Activated CD8-positive, alpha-beta memory T cell treated with anti-CD3 and anti-CD28 coated beads, Interleukin-2, amount 50 U/mL, for 1 hour (primary cell): Measurements from ENCODE around the gene SUSD1.

Experiments used
- DNase-seq: peaks from one replicate; pipeline ENCODE4 v3.0.0-alpha.2; 2020; ENCODE audit errors: extremely low read depth

SUSD1 gene

GRCh38 chr9:112065806-112066606, 109.1 kb downstream of the SUSD1 start:
- DNase-seq, result no peak

- no peak for DNase-seq
Observed at GRCh38 chr9:112064871-112065270, 110.2 kb downstream of the SUSD1 start.

- DNase-seq, result no peak
Observed at GRCh38 chr9:112063586-112063985, 111.5 kb downstream of the SUSD1 start.

- DNase-seq, result no peak
Observed at GRCh38 chr9:112063151-112063550, 111.9 kb downstream of the SUSD1 start.

GRCh38 chr9:112061152-112061740, 113.9 kb downstream of the SUSD1 start:
- no peak for DNase-seq

GRCh38 chr9:112059966-112060320, 115.2 kb downstream of the SUSD1 start:
- no peak for DNase-seq

- no peak for DNase-seq
Observed at GRCh38 chr9:112059145-112059965, 115.7 kb downstream of the SUSD1 start.

GRCh38 chr9:112056996-112057395, 118.1 kb downstream of the SUSD1 start:
- DNase-seq, result no peak

GRCh38 chr9:112054916-112055315, 120.2 kb downstream of the SUSD1 start:
- DNase-seq, result no peak

GRCh38 chr9:112051812-112052211, 123.3 kb downstream of the SUSD1 start:
- DNase-seq, result no peak

- DNase-seq, result no peak
Observed at GRCh38 chr9:112050544-112051475, 124.3 kb downstream of the SUSD1 start.

- no peak for DNase-seq
Observed at GRCh38 chr9:112049811-112050516, 125.1 kb downstream of the SUSD1 start.

GRCh38 chr9:112048924-112049691, 126.0 kb downstream of the SUSD1 start:
- DNase-seq, result no peak

- DNase-seq, result no peak
Observed at GRCh38 chr9:112047538-112048066, 127.5 kb downstream of the SUSD1 start.

- DNase-seq, result no peak
Observed at GRCh38 chr9:112046181-112046580, 128.9 kb downstream of the SUSD1 start.

GRCh38 chr9:112044881-112045280, 130.2 kb downstream of the SUSD1 start:
- no peak for DNase-seq

- no peak for DNase-seq
Observed at GRCh38 chr9:112044186-112044585, 130.9 kb downstream of the SUSD1 start.

GRCh38 chr9:112043423-112043822, 131.7 kb downstream of the SUSD1 start:
- DNase-seq, result no peak

- DNase-seq, result no peak
Observed at GRCh38 chr9:112042769-112043168, 132.3 kb downstream of the SUSD1 start.

GRCh38 chr9:112042244-112042638, 132.9 kb downstream of the SUSD1 start:
- DNase-seq, result no peak
